ENCODE data around the gene ATP13A1.
"Not testable (repeated sequence)": the region's sequence is repeated elsewhere in the genome, so short reads cannot be mapped to it uniquely, and the experiment has no call there.

The ATP13A1 gene

GRCh38 chr19:19602136-19602712 is 61.3 kb downstream of the ATP13A1 start:
- DNase-seq (ENCODE audit: low read depth): no peak
- H3K4me3 ChIP-seq (ENCODE audit: low read depth, low read length): no peak overlapping the region
- no peak for TF ChIP-seq CTCF (conservative IDR thresholded peaks at IDR 0.05; ENCODE audit: low read depth, low read length)

GRCh38 chr19:19600793-19601330 is 62.6 kb downstream of the ATP13A1 start:
- no peak overlapping the region for H3K4me3 ChIP-seq (ENCODE audit: low read depth, low read length)
- no peak for DNase-seq (ENCODE audit: low read depth)
- TF ChIP-seq CTCF (conservative IDR thresholded peaks at IDR 0.05; ENCODE audit: low read depth, low read length): no peak

GRCh38 chr19:19598728-19599451 is 64.6 kb downstream of the ATP13A1 start:
- not testable (repeated sequence) for H3K4me3 ChIP-seq (ENCODE audit: low read depth, low read length); DNase-seq (ENCODE audit: low read depth)

- peak; percentile 22 for DNase-seq (ENCODE audit: low read depth)
- H3K4me3 ChIP-seq (ENCODE audit: low read depth, low read length): no peak overlapping the region
- TF ChIP-seq CTCF (conservative IDR thresholded peaks at IDR 0.05; ENCODE audit: low read depth, low read length): no peak
Measured at GRCh38 chr19:19597809-19598306, 65.6 kb downstream of the ATP13A1 start.

Data from choroid plexus epithelial cell (primary cell).